GM08714 (cell line): ENCODE measurements around the gene NAALADL2.

Experiments used
- H3K4me3 ChIP-seq: fragments of 200-500 bp; sonication (Bioruptor generic); 2 replicates; pipeline ENCODE4 v1.5.1; 2014; ENCODE audit warnings: mild to moderate bottlenecking, low read length, inconsistent platforms
- ZNF274 ChIP-seq: IDR thresholded peaks from 2 replicates; pipeline ENCODE4 v1.6.1; 2012; ENCODE audit warnings: mild to moderate bottlenecking, low read depth, low read length

Gene NAALADL2

GRCh38 chr3:174859114-174859735, at the start of gene NAALADL2:
Gene NAALADL2, plus strand, starts transcription at chr3:174859334.
- no peak for TF ChIP-seq ZNF274
- no peak within 1 kb of the TSS for H3K4me3 ChIP-seq

GRCh38 chr3:174810254-174810653, 48.9 kb upstream of the NAALADL2 start:
- TF ChIP-seq ZNF274: no peak
- no peak overlapping the region for H3K4me3 ChIP-seq

- no peak for TF ChIP-seq ZNF274
- H3K4me3 ChIP-seq: no peak overlapping the region
These were observed 46.8 kb upstream of the NAALADL2 start for GRCh38 chr3:174812172-174812862.

- no peak overlapping the region for H3K4me3 ChIP-seq
- TF ChIP-seq ZNF274: no peak
These were observed 43.4 kb upstream of the NAALADL2 start for GRCh38 chr3:174815750-174816149.

- TF ChIP-seq ZNF274: no peak
These were observed 38.2 kb upstream of the NAALADL2 start for GRCh38 chr3:174820885-174821284.

GRCh38 chr3:174821477-174821876, 37.7 kb upstream of the NAALADL2 start:
- no peak for TF ChIP-seq ZNF274
- H3K4me3 ChIP-seq: no peak overlapping the region

More at GRCh38 chr3:174820885-174821284, 38.2 kb upstream of the NAALADL2 start:
- no peak overlapping the region for H3K4me3 ChIP-seq

GRCh38 chr3:174822320-174822719, 36.8 kb upstream of the NAALADL2 start:
- TF ChIP-seq ZNF274: no peak

GRCh38 chr3:174826069-174826468, 33.1 kb upstream of the NAALADL2 start:
- no peak for TF ChIP-seq ZNF274
- no peak overlapping the region for H3K4me3 ChIP-seq

More at GRCh38 chr3:174822320-174822719, 36.8 kb upstream of the NAALADL2 start:
- no peak overlapping the region for H3K4me3 ChIP-seq

GRCh38 chr3:174844746-174845145, 14.4 kb upstream of the NAALADL2 start:
- no peak for TF ChIP-seq ZNF274
- no peak overlapping the region for H3K4me3 ChIP-seq

GRCh38 chr3:174846055-174846454, 13.1 kb upstream of the NAALADL2 start:
- H3K4me3 ChIP-seq: no peak overlapping the region
- TF ChIP-seq ZNF274: no peak

GRCh38 chr3:174854987-174855386, 4.1 kb upstream of the NAALADL2 start:
- TF ChIP-seq ZNF274: no peak
- H3K4me3 ChIP-seq: no peak overlapping the region

GRCh38 chr3:174857301-174857700, 1.8 kb upstream of the NAALADL2 start:
- no peak overlapping the region for H3K4me3 ChIP-seq
- TF ChIP-seq ZNF274: no peak

GRCh38 chr3:174858353-174858752, 781 bp upstream of the NAALADL2 start:
- no peak overlapping the region for H3K4me3 ChIP-seq
- TF ChIP-seq ZNF274: no peak

GRCh38 chr3:174859756-174860155, 622 bp downstream of the NAALADL2 start:
- no peak for TF ChIP-seq ZNF274
- no peak overlapping the region for H3K4me3 ChIP-seq

GRCh38 chr3:174862101-174862500, 3.0 kb downstream of the NAALADL2 start:
- TF ChIP-seq ZNF274: no peak

More at GRCh38 chr3:174862101-174862500, 3.0 kb downstream of the NAALADL2 start:
- H3K4me3 ChIP-seq: no peak overlapping the region
